Measurements from ENCODE around the gene SLC4A3.

SLC4A3 gene, protein sequence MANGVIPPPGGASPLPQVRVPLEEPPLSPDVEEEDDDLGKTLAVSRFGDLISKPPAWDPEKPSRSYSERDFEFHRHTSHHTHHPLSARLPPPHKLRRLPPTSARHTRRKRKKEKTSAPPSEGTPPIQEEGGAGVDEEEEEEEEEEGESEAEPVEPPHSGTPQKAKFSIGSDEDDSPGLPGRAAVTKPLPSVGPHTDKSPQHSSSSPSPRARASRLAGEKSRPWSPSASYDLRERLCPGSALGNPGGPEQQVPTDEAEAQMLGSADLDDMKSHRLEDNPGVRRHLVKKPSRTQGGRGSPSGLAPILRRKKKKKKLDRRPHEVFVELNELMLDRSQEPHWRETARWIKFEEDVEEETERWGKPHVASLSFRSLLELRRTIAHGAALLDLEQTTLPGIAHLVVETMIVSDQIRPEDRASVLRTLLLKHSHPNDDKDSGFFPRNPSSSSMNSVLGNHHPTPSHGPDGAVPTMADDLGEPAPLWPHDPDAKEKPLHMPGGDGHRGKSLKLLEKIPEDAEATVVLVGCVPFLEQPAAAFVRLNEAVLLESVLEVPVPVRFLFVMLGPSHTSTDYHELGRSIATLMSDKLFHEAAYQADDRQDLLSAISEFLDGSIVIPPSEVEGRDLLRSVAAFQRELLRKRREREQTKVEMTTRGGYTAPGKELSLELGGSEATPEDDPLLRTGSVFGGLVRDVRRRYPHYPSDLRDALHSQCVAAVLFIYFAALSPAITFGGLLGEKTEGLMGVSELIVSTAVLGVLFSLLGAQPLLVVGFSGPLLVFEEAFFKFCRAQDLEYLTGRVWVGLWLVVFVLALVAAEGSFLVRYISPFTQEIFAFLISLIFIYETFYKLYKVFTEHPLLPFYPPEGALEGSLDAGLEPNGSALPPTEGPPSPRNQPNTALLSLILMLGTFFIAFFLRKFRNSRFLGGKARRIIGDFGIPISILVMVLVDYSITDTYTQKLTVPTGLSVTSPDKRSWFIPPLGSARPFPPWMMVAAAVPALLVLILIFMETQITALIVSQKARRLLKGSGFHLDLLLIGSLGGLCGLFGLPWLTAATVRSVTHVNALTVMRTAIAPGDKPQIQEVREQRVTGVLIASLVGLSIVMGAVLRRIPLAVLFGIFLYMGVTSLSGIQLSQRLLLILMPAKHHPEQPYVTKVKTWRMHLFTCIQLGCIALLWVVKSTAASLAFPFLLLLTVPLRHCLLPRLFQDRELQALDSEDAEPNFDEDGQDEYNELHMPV

GRCh38 chr2:219627103-219628100, at the start of gene SLC4A3:
TSS of gene SLC4A3 (plus strand) at chr2:219627630. CDS start at chr2:219627993, 363 bp downstream.
- no peak for DNase-seq

DNA sequence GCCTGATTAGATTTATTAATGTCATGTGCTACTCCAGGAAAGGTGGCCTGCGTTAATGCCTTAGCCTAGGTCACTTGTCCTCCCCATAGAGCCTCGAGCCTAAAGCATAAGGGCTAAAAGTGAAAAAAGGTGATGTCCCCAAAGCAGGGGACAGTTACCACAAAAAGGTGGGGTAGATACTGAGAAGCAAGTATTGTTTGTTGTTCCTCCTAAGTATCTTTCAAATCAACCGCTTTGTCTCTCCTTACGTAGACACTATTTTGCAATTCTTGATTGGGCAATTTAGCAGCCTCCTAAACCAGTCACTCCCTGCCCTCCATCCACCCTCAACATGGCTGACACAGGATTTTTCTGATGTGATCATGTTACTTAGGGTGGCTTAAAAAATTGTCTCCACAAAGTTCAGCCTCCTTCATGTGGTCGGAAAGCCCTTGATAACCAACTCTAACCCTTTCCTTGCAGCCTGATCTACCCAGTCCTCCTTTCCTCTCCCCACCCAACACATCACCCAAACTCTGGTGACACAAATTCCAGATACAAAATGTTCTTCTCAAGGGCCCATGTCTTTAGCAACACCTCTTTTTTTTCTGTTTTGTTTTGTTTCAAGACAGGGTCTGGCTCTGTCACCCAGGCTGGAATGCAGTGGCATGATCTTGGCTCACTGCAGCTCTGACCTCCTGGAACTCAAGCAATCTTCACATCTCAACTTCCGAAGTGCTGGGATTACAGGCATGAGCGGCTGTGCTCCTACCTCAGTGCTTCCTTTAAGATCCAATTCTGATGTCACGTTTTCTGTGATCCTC, 48.4 kb upstream of the SLC4A3 start:
- no peak for DNase-seq

DNA sequence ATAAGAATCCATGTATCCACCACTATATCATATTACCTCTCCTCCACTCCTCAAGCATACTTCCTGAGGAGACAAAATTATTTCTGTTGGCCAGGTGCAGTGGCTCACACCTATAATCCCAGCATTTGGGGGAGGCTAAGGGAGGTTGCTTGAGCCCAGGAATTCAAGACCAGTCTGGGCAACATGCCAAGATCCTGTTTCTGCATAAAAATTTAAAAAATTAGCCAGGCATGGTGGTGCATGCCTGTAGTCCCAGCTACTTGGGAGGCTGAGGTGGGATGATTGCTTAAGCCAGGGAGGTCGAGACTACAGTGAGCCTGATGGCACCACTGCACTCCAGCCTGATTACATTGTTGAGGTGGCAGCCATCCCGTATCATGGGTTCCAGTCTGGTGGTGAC, 46.1 kb upstream of the SLC4A3 start:
- DNase-seq, result no peak

- DNase-seq, result no peak
Measured at GRCh38 chr2:219591091-219591490, 36.3 kb upstream of the SLC4A3 start.

DNA sequence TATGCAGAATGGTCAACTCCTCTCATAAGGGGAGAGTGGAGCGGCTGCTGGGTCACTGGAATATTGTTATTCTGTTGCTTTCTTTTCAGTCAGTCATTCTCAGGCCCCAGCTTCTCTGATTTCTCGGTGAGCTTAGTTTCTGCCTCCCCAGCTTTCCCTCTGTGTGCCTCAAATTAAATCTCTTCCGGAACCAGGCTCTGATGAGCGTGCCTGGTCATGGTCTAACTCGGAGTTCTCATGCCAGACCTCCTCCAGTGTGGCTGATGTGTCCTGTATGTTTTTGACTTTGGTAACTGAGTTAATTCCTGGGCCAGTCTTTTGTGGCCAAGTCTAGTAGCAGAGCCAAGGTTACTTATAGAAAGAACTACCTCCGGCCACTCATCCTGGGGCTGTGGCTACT, 34.7 kb upstream of the SLC4A3 start:
- DNase-seq, result no peak

DNA sequence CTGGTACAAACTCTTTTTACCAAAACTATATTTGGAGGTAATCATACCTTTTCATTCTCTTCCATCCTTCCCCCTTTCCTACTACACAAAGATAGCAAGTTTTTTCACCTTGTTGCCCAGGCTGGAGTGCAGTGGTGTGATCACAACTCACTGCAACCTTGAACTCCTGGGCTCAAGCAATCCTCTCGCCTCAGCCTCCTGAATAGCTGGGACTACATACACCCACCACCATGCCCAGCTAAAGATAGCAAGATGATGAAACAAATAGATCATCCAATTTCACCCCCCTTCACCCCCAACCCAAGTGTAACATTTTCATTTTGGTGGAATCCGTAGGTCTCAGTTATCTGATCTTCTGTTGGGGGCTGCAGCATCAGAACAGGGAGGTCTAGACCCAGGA, 34.3 kb upstream of the SLC4A3 start:
- no peak for DNase-seq

- no peak for DNase-seq
Measured at GRCh38 chr2:219595256-219595655, 32.2 kb upstream of the SLC4A3 start.

- DNase-seq, result no peak
Measured at GRCh38 chr2:219596954-219597551, 30.4 kb upstream of the SLC4A3 start.

DNA sequence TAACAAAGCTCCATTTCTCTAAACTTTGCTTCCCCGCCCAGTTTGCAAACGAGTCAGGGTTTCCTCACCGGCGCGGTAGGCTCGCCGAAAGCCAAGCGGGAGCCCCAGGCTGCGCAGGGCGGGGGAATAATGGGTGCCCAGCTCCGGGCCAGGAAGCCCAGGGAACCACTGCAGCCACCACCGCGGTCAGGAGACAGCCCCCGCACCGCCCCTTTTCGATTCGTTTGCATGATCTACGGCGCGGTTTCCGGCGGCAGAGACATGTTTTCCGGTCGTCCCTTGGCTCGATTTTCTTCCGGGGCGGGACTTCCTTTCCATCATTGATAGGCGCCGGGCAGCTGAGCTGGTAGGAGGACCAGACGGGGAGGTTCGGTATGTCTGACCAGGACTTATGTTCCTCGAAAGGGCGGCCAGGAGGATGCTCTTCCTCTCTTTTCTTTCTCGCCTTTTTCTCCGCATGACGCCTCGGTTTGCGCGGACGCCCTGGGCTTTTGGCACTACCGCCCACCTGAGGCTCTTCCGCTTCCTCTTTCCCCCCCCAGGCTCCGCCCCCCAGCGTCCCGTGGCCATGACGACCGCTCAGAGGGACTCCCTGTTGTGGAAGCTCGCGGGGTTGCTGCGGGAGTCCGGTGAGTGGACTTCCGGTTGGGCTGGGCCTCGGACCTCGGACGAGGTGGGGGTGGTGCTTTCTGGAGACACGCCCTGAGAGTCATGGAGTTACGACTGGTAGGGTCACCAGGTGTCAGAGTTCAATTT, 29.7 kb upstream of the SLC4A3 start, which contains the start of gene STK11IP:
STK11IP (plus strand) TSS at position 306 of the 756 bp plus-strand sequence; CDS start at position 569, 263 bp downstream.
- DNase-seq, result peak; percentile 87

DNA sequence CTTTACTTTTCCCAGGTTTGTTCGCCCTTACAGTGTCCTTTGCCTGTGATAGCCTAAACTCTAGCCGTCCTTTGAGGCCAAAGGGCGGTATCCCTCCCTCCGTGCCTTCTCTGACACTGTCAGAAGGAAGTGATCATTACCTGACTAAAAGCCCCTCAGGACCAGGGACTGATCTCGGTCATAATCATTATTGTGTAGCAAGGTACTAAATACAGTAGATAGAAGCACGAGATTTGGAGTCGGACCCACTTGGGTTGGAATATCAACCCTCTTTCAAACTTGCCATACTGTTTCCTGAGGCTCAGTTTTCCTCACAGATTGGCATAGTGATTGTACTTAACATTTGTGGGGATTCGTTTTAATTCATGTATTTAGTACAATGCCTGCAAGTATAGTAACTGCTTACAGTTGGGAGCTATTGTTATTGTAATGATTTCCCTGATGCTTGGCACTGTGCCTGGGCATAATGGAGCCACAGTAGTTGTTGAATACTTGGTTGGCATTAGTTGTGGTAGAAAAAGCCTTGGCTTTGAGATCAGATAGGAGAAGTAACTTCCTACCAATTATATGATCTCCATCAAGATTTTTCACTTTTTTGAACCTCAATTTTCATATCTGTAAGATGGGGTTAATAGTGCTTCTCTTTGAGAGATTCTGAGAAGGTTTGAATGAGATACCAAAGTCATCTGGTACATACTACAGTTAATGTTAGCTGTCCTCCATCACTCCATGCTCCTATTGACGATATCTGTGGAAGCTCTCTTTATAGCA, 28.9 kb upstream of the SLC4A3 start:
- no peak for DNase-seq

DNA sequence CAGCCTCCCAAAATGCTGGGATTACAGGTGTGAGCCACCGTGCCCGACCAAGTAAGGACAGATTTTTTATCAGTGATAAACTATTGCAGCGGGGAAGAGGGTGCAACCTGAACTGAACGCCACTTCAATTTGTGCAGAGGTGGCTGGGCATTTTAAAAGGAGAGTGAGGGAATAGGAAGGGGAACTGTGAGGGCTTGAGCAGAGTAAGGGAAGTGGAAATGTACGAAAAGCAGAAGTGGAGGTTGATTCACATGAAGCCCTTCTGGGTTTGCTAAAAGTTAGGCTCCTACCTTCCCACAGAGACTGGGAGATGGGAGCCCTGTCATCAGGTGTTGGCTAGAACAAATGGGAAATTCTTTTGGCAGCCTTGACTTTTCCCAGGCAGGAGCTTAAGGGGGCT, 23.7 kb upstream of the SLC4A3 start:
- DNase-seq, result no peak

DNA sequence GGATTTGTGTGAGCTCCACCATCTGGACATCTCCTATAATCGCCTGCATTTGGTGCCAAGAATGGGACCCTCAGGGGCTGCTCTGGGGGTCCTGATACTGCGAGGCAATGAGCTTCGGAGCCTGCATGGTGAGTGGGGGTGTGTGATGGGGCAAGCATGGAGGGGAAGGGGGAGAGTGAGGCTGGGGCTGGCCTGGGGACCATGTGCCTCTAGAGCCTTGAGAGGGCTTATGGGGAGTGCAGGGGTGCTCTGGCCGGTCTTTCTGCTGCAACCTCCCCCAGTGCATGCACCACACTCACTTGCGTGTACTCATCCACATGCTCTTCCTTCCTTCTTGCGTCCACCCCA, 21.8 kb upstream of the SLC4A3 start:
- no peak for DNase-seq

DNA sequence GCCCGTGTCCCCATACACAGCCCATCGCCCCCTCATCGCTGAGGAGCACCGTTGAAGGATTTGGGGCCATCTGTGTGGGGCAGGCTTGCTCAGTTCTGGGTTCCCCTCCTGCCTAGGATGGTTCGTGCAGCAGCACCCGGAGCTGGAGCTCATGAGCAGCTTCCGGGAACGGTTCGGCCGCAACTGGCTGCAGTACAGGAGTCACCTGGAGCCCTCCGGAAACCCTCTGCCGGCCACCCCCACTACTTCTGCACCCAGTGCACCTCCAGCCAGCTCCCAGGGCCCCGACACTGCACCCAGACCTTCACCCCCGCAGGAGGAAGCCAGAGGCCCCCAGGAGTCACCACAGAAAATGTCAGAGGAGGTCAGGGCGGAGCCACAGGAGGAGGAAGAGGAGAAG, 19.5 kb upstream of the SLC4A3 start:
- no peak for DNase-seq

DNA sequence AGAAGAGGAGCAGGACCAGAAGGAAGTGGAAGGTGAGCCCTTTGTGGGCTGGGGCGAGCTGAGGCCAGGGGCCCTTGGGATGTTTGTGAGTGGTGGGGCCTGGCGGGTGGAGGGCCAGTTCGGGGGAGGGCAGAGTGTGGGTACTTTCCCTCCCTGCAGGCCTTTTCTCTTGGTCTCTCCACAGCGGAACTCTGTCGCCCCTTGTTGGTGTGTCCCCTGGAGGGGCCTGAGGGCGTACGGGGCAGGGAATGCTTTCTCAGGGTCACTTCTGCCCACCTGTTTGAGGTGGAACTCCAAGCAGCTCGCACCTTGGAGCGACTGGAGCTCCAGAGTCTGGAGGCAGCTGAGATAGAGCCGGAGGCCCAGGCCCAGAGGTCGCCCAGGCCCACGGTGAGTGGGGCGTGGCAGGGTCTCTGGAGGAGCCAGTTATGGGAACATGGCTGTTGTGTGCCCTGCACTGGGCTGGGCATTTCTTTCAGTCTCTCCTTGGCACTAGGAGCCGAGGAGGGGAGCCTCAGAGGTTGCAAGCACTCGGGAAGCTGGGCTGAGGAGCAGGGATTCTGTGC, 18.9 kb upstream of the SLC4A3 start:
- DNase-seq, result no peak

GRCh38 chr2:219609149-219609750, 18.2 kb upstream of the SLC4A3 start:
- DNase-seq, result no peak

DNA sequence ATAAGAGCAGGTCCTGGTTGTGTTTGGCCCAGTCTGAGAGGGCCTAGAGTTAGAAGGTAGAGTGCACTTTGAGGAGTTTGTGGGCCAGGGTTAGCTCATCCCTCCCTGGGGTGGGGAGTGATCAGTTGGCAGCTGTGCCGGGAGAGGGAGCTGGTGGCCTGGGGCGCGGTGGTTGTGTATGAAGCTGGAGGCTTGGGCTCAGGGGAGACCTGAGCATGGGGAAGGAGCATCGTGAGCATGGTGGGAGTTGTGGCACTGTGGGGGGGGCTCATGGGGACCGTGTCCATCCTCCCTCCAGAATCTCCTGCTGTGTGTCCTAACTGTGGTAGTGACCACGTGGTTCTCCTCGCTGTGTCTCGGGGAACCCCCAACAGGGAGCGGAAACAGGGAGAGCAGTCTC, 16.1 kb upstream of the SLC4A3 start:
- no peak for DNase-seq

- no peak for DNase-seq
Measured at GRCh38 chr2:219611866-219612576, 15.4 kb upstream of the SLC4A3 start.
